ENCODE results near the gene YY1. TPM values are rescaled to one million over a fixed set of nuclear protein-coding genes. Genes with fewer than 3 reads are reported as not detected.
A peak's percentile ranks its signal among the peaks of the same experiment; 100 is the strongest.

The YY1 gene
- total and polyA plus RNA-seq, 7 experiments from 2014 or later: 15.2 to 99.7 (median 72.1) TPM

- Histone ChIP-seq H3K27me3 (ENCODE audit: control insufficient read depth in 2 of 2, insufficient read depth in 2 of 2, low read length in 2 of 2) (no peaks in the 10 kb centered on the region), H3K27ac (ENCODE audit: low read depth, low read length) (peak overlapping the region; percentile 74), H3K36me3 (ENCODE audit: control insufficient read depth in 2 of 3, insufficient read depth in 3 of 3, low read length in 3 of 3) (no peaks in the 10 kb centered on the region), H3K4me1 (ENCODE audit: control insufficient read depth in 2 of 2, insufficient read depth in 2 of 2, low read length in 2 of 2) (peaks cover 6 to 13% of the 10 kb centered on the region in 2 donors), H3K4me3 (ENCODE audit: low read length) (peak overlapping the region; percentile 32), H3K9me3 (ENCODE audit: control insufficient read depth in 2 of 3, low read length in 3 of 3) (no peaks in the 10 kb centered on the region)
- Mint-ChIP-seq H3K27me3 (no peaks in the 10 kb centered on the region), H3K9me3 (no peaks in the 10 kb centered on the region), H3K4me3 (peak overlapping the region; percentile 25 to 80 (median 60)), H3K4me1 (peaks cover 5 to 18% (median 15%) of the 10 kb centered on the region in 7 donors), H3K27ac (peak overlapping the region; percentile 84 to 95 (median 93)), H3K36me3 (no peaks in the 10 kb centered on the region)
- ChIA-PET CTCF (interaction anchor here (0.5 to 4.5 kb wide), 40 partner anchors 9 to 354 kb away, joined by 3 to 66 read pairs (median 4); partner anchors contain the start of gene EVL), POLR2A (interaction anchor here (0.5 to 3.9 kb wide), 18 partner anchors 16 to 137 kb away, joined by 3 to 25 read pairs (median 4); partner anchors contain the start of gene EVL)
- intact Hi-C loops (cut with micrococcal nuclease): loop anchor here (1.0 to 2.0 kb wide), 18 partner anchors 21 to 510 kb away; partner anchors contain the start of genes DEGS2 (in 2 of the 2), EVL (in 1 of the 2) and WDR25 (in 1 of the 2)
- peak; percentile 0 for ATAC-seq
- no peak for DNase-seq
Observed at GRCh38 chr14:100193417-100194357, 45.3 kb upstream of the YY1 start.

- Histone ChIP-seq H3K27ac (ENCODE audit: low read depth, low read length) (no peak overlapping the region), H3K27me3 (ENCODE audit: control insufficient read depth in 2 of 2, insufficient read depth in 2 of 2, low read length in 2 of 2) (no peaks in the 10 kb centered on the region), H3K36me3 (ENCODE audit: control insufficient read depth in 2 of 3, insufficient read depth in 3 of 3, low read length in 3 of 3) (no peaks in the 10 kb centered on the region), H3K9me3 (ENCODE audit: control insufficient read depth in 2 of 3, low read length in 3 of 3) (no peaks in the 10 kb centered on the region), H3K4me1 (ENCODE audit: control insufficient read depth in 2 of 2, insufficient read depth in 2 of 2, low read length in 2 of 2) (no peaks in the 10 kb centered on the region), H3K4me3 (ENCODE audit: low read length) (no peak overlapping the region)
- ChIA-PET POLR2A (interaction anchor here (1.5 kb wide), 1 partner anchor 718 kb away, joined by 4 read pairs; the partner anchor contains the start of gene SETD3), CTCF (interaction anchor here (0.6 kb wide), 1 partner anchor 13 kb away, joined by 3 read pairs; no protein-coding TSS in a partner anchor)
- H3K9me3 Mint-ChIP-seq: peaks cover 0 to 1% (median 0%) of the 10 kb centered on the region in 11 donors
- peak overlapping the region in 1 of 9 donors; percentile 62 for H3K27ac Mint-ChIP-seq
- intact Hi-C loops (cut with micrococcal nuclease): no loop called here
- no peaks in the 10 kb centered on the region for H3K36me3 Mint-ChIP-seq
- DNase-seq (no peak), ATAC-seq (no peak)
- peaks cover 0 to 13% (median 0%) of the 10 kb centered on the region in 5 donors for H3K27me3 Mint-ChIP-seq
- peaks cover 0 to 6% (median 4%) of the 10 kb centered on the region in 7 donors for H3K4me1 Mint-ChIP-seq
- H3K4me3 Mint-ChIP-seq: no peak overlapping the region
Observed at GRCh38 chr14:100199240-100199860, 39.6 kb upstream of the YY1 start.

GRCh38 chr14:100200311-100200710, 38.6 kb upstream of the YY1 start:
- POLR2A ChIA-PET: no interaction called here
- Mint-ChIP-seq H3K27me3 (peaks cover 0 to 13% (median 0%) of the 10 kb centered on the region in 5 donors), H3K4me1 (no peaks in the 10 kb centered on the region), H3K36me3 (no peaks in the 10 kb centered on the region), H3K4me3 (no peak overlapping the region), H3K9me3 (peaks cover 0 to 1% (median 0%) of the 10 kb centered on the region in 11 donors), H3K27ac (no peak overlapping the region)
- intact Hi-C loops (cut with micrococcal nuclease): no loop called here
- no peak for ATAC-seq
- Histone ChIP-seq H3K27ac (ENCODE audit: low read depth, low read length) (no peak overlapping the region), H3K4me1 (ENCODE audit: control insufficient read depth in 2 of 2, insufficient read depth in 2 of 2, low read length in 2 of 2) (no peaks in the 10 kb centered on the region), H3K36me3 (ENCODE audit: control insufficient read depth in 2 of 3, insufficient read depth in 3 of 3, low read length in 3 of 3) (no peaks in the 10 kb centered on the region), H3K9me3 (ENCODE audit: control insufficient read depth in 2 of 3, low read length in 3 of 3) (no peaks in the 10 kb centered on the region), H3K4me3 (ENCODE audit: low read length) (no peak overlapping the region), H3K27me3 (ENCODE audit: control insufficient read depth in 2 of 2, insufficient read depth in 2 of 2, low read length in 2 of 2) (no peaks in the 10 kb centered on the region)
- no peak for DNase-seq
- CTCF ChIA-PET: no interaction called here

- no peak for DNase-seq
- CTCF ChIA-PET: no interaction called here
- H3K4me1 Mint-ChIP-seq: no peaks in the 10 kb centered on the region
Observed at GRCh38 chr14:100201701-100202100, 37.2 kb upstream of the YY1 start.

GRCh38 chr14:100202712-100203111, 36.2 kb upstream of the YY1 start:
- no peaks in the 10 kb centered on the region for H3K4me1 ChIP-seq (ENCODE audit: control insufficient read depth in 2 of 2, insufficient read depth in 2 of 2, low read length in 2 of 2)
- Mint-ChIP-seq H3K4me3 (no peak overlapping the region), H3K36me3 (no peaks in the 10 kb centered on the region), H3K27me3 (peaks cover 0 to 16% (median 0%) of the 10 kb centered on the region in 5 donors), H3K27ac (peak overlapping the region in 1 of 9 donors; percentile 74), H3K4me1 (peaks cover 0 to 5% (median 0%) of the 10 kb centered on the region in 7 donors), H3K9me3 (peaks cover 0 to 1% (median 0%) of the 10 kb centered on the region in 11 donors)
- H3K36me3 ChIP-seq (ENCODE audit: control insufficient read depth in 2 of 3, insufficient read depth in 3 of 3, low read length in 3 of 3): no peaks in the 10 kb centered on the region
- no peak overlapping the region for H3K4me3 ChIP-seq (ENCODE audit: low read length)
- intact Hi-C loops (cut with micrococcal nuclease): no loop called here
- DNase-seq (no peak), ATAC-seq (no peak)
- H3K27ac ChIP-seq (ENCODE audit: low read depth, low read length): no peak overlapping the region
- CTCF ChIA-PET: no interaction called here
- POLR2A ChIA-PET: interaction anchor here (1.0 kb wide), 1 partner anchor 59 kb away, joined by 3 read pairs; no protein-coding TSS in a partner anchor
- H3K9me3 ChIP-seq (ENCODE audit: control insufficient read depth in 2 of 3, low read length in 3 of 3): no peaks in the 10 kb centered on the region
- H3K27me3 ChIP-seq (ENCODE audit: control insufficient read depth in 2 of 2, insufficient read depth in 2 of 2, low read length in 2 of 2): no peaks in the 10 kb centered on the region

More at GRCh38 chr14:100201701-100202100, 37.2 kb upstream of the YY1 start:
- no peak for ATAC-seq
- intact Hi-C loops (cut with micrococcal nuclease): no loop called here
- POLR2A ChIA-PET: no interaction called here
- H3K9me3 Mint-ChIP-seq: peaks cover 0 to 1% (median 0%) of the 10 kb centered on the region in 11 donors
- peaks cover 0 to 16% (median 0%) of the 10 kb centered on the region in 5 donors for H3K27me3 Mint-ChIP-seq
- no peak overlapping the region for H3K27ac Mint-ChIP-seq
- Histone ChIP-seq H3K4me3 (ENCODE audit: low read length) (no peak overlapping the region), H3K27ac (ENCODE audit: low read depth, low read length) (no peak overlapping the region), H3K27me3 (ENCODE audit: control insufficient read depth in 2 of 2, insufficient read depth in 2 of 2, low read length in 2 of 2) (no peaks in the 10 kb centered on the region), H3K9me3 (ENCODE audit: control insufficient read depth in 2 of 3, low read length in 3 of 3) (no peaks in the 10 kb centered on the region), H3K4me1 (ENCODE audit: control insufficient read depth in 2 of 2, insufficient read depth in 2 of 2, low read length in 2 of 2) (no peaks in the 10 kb centered on the region), H3K36me3 (ENCODE audit: control insufficient read depth in 2 of 3, insufficient read depth in 3 of 3, low read length in 3 of 3) (no peaks in the 10 kb centered on the region)
- H3K36me3 Mint-ChIP-seq: no peaks in the 10 kb centered on the region
- H3K4me3 Mint-ChIP-seq: no peak overlapping the region

- peaks cover 0 to 1% (median 0%) of the 10 kb centered on the region in 11 donors for H3K9me3 Mint-ChIP-seq
Observed at GRCh38 chr14:100203146-100203545, 35.8 kb upstream of the YY1 start.

More at GRCh38 chr14:100203146-100203545, 35.8 kb upstream of the YY1 start:
- DNase-seq (no peak), ATAC-seq (no peak)
- ChIA-PET POLR2A (interaction anchor here (1.0 kb wide), 1 partner anchor 60 kb away, joined by 3 read pairs; no protein-coding TSS in a partner anchor), CTCF (interaction anchor here (0.7 kb wide), 1 partner anchor 116 kb away, joined by 4 read pairs; no protein-coding TSS in a partner anchor)
- no peak overlapping the region for H3K4me3 Mint-ChIP-seq
- Histone ChIP-seq H3K4me3 (ENCODE audit: low read length) (no peak overlapping the region), H3K36me3 (ENCODE audit: control insufficient read depth in 2 of 3, insufficient read depth in 3 of 3, low read length in 3 of 3) (no peaks in the 10 kb centered on the region), H3K9me3 (ENCODE audit: control insufficient read depth in 2 of 3, low read length in 3 of 3) (no peaks in the 10 kb centered on the region), H3K27me3 (ENCODE audit: control insufficient read depth in 2 of 2, insufficient read depth in 2 of 2, low read length in 2 of 2) (no peaks in the 10 kb centered on the region), H3K4me1 (ENCODE audit: control insufficient read depth in 2 of 2, insufficient read depth in 2 of 2, low read length in 2 of 2) (no peaks in the 10 kb centered on the region), H3K27ac (ENCODE audit: low read depth, low read length) (no peak overlapping the region)
- no peaks in the 10 kb centered on the region for H3K36me3 Mint-ChIP-seq
- intact Hi-C loops (cut with micrococcal nuclease): no loop called here
- H3K27ac Mint-ChIP-seq: no peak overlapping the region
- peaks cover 0 to 16% (median 0%) of the 10 kb centered on the region in 5 donors for H3K27me3 Mint-ChIP-seq
- H3K4me1 Mint-ChIP-seq: peaks cover 0 to 6% (median 0%) of the 10 kb centered on the region in 7 donors
